Ovary (tissue), 3 donors: ENCODE data around the gene TAS2R14.

Experiments
- CTCF ChIP-seq, 3 donors: fragments of 450-650 bp in 2 of 3; fragments of 200-600 bp in 1 of 3; IDR thresholded peaks; one replicate each; pipeline versions ENCODE4 v1.5.1 to v1.8.0; 2016 to 2022; ENCODE audit warnings: antibody characterized with exemption in 3 of 3, mild to moderate bottlenecking in 1 of 3
- EP300 ChIP-seq: sonication (generic); formaldehyde crosslinking; IDR thresholded peaks from one replicate; pipeline ENCODE4 v1.6.1; 2017; ENCODE audit warnings: antibody characterized with exemption
- POLR2A ChIP-seq: fragments of 450-650 bp; IDR thresholded peaks from one replicate; pipeline ENCODE4 v1.6.1; 2017; ENCODE audit warnings: antibody characterized with exemption, mild to moderate bottlenecking, moderate library complexity
- donor health status: DM: no; HTN: no; CAD: no.

GRCh38 chr12:10889226-10889625, 49.8 kb downstream of the TAS2R14 start:
- TF ChIP-seq CTCF (IDR thresholded peaks at IDR 0.05) (no peak), POLR2A (no peak), EP300 (no peak)
